Lower leg skin (tissue), 4 donors: ENCODE data around the gene REEP3. TPM values are rescaled to one million over a fixed set of nuclear protein-coding genes. Genes with fewer than 3 reads are reported as not detected.

Source experiments
- DNase-seq, 2 donors: peaks; one replicate each; pipeline ENCODE4 v3.0.0-alpha.2; 2019; ENCODE audit warnings: low spot score in 2 of 2
- H3K4me3 ChIP-seq: fragments of 200-600 bp; sonication (generic); 2 replicates; pipeline ENCODE4 v1.5.1; 2017; ENCODE audit warnings: mild to moderate bottlenecking, low read depth; ENCODE audit not compliant: poor library complexity, severe bottlenecking
- POLR2A ChIP-seq, 2 donors: fragments of 450-650 bp; IDR thresholded peaks; one replicate each; pipeline ENCODE4 v1.6.1; 2016 to 2017; ENCODE audit warnings: antibody characterized with exemption in 2 of 2, mild to moderate bottlenecking in 1 of 2, moderate library complexity in 1 of 2
- WGBS, 2 donors: methylation state at CpG; one replicate each; pipeline ENCODE4 v1.1.5; 2018; 5-methylcytosine and 5-hydroxymethylcytosine counted together
- intact Hi-C: fragments of 100-400 bp; cut with DNase I; formaldehyde crosslinking; loops from one replicate; pipeline ENCODE4 v1.15.0; 2023; ENCODE audit warnings: low total_unique reads
- total RNA-seq, 4 donors: library from RNA; depleted of rRNA; stranded (reverse); fragments of >200 nt; gene quantifications; one replicate each; pipeline ENCODE4 v1.1.0, GENCODE V29; 2016
- TF ChIP-seq, protein P1 (sequence below), 3 donors: fragments of 450-650 bp; IDR thresholded peaks; one replicate each; pipeline ENCODE4 v1.5.1; 2016; ENCODE audit warnings: antibody characterized with exemption in 3 of 3, mild to moderate bottlenecking in 3 of 3, moderate library complexity in 2 of 3

Gene REEP3
- total RNA-seq, 4 donors from 2014 or later, result 39.8 to 58.4 (median 49.0) TPM

DNA sequence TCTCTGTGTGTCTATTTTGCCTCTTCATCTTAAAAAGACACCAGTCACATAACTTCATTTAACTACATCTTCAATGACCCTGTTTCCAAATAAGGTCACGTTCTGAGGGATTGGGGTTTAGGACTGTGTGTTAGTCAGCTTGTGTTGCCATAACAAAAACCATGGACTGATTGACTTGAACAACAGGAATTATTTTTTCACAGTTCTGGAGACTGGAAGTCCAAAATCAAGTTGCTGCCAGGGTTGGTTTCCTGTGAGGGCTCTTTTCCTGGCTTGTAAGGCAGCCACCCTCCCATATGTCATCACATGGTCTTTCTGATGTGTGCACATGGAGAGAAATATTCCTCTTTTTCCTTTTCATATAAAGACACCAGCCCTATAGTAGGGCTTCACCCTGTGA lies 55.3 kb downstream of the REEP3 start:
- TF ChIP-seq, protein P1, sequence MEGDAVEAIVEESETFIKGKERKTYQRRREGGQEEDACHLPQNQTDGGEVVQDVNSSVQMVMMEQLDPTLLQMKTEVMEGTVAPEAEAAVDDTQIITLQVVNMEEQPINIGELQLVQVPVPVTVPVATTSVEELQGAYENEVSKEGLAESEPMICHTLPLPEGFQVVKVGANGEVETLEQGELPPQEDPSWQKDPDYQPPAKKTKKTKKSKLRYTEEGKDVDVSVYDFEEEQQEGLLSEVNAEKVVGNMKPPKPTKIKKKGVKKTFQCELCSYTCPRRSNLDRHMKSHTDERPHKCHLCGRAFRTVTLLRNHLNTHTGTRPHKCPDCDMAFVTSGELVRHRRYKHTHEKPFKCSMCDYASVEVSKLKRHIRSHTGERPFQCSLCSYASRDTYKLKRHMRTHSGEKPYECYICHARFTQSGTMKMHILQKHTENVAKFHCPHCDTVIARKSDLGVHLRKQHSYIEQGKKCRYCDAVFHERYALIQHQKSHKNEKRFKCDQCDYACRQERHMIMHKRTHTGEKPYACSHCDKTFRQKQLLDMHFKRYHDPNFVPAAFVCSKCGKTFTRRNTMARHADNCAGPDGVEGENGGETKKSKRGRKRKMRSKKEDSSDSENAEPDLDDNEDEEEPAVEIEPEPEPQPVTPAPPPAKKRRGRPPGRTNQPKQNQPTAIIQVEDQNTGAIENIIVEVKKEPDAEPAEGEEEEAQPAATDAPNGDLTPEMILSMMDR (IDR thresholded peaks at IDR 0.05), result no peak
- no peak for TF ChIP-seq POLR2A (IDR thresholded peaks at IDR 0.05)
- DNase-seq, result no peak
- no peak overlapping the region for H3K4me3 ChIP-seq
- intact Hi-C loops, result no loop called here
- WGBS, 2 donors, result 83 to 88% methylated on average over 1 of the region's 1 CpG

DNA sequence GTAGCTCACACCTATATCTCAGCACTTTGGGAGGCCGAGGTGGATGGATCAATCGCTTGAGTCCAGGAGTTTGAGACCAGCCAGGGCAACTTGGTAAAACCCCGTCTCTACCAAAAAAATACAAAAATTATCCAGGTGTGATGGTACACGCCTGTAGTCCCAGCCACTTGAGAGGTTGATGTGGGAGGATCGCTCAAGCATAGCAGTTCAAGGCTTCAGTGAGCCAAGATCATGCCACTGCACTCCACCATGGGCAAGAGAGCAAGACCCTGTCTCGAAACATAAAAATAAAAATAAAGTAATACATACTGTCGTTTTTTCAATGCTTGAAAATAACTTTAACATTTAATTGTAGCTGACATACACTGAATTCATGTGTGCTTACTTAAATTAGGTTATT lies 57.3 kb downstream of the REEP3 start:
- intact Hi-C loops, result no loop called here
- DNase-seq, result no peak
- TF ChIP-seq, protein P1 (IDR thresholded peaks at IDR 0.05), result no peak
- no peak for TF ChIP-seq POLR2A (IDR thresholded peaks at IDR 0.05)
- WGBS, 2 donors, result 83 to 96% methylated on average over 7 of the region's 7 CpGs
- H3K4me3 ChIP-seq, result no peak overlapping the region

DNA sequence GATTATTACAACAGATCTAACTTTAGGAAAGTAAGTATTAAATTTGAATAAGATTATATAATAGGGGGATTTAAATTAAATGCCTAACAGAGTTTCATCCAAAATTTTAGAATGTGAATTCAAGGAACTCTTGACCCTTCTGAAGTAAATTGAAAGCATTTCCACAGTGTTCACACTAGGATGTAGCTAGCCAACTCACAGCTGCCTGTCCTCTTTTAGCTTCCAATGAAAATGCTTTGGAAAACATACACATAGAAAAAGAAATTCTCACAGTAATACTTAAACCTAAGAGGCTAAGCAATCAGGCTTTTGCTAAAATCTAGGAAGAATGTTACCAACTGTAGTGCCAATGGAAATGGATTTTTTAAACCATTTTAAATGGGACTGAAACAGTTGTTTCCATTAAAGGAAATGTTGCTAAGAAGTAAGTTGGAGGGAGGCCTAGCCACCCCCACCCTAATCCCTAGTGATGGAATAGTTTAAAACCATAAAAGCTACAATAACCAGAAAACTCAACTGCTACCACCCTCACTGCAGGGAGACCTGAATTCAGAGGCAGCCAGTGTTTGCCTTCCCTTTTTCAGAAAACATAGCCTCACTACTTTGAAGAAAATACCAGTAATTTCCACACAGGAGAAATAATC lies 58.3 kb downstream of the REEP3 start:
- no peak for DNase-seq
- intact Hi-C loops, result no loop called here
- TF ChIP-seq, protein P1 (IDR thresholded peaks at IDR 0.05), result no peak
- TF ChIP-seq POLR2A (IDR thresholded peaks at IDR 0.05), result no peak
- no peak overlapping the region for H3K4me3 ChIP-seq

DNA sequence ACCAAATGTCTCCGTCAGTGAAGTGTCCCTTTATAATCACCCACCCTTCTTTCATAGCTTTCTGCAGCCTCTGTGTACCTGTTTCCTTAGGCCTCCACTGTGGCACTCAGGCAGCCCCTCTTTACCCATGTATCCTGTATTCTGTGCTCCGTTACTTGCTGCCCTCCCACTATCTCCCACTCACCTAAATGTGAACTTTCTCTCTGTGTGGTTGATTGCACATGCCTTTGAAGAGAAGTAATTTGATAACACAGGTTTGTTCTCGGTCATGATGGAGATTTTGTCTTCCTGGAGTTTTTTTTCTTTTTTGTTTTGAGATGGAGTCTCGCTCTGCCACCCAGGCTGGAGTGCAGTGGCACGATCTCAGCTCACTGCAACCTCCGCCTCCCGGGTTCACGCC lies 61.5 kb downstream of the REEP3 start:
- intact Hi-C loops, result no loop called here
- TF ChIP-seq, protein P1 (IDR thresholded peaks at IDR 0.05), result no peak
- no peak for TF ChIP-seq POLR2A (IDR thresholded peaks at IDR 0.05)
- WGBS, 2 donors, result 97 to 98% methylated on average over 8 of the region's 8 CpGs
- DNase-seq, result no peak
- H3K4me3 ChIP-seq, result no peak overlapping the region

DNA sequence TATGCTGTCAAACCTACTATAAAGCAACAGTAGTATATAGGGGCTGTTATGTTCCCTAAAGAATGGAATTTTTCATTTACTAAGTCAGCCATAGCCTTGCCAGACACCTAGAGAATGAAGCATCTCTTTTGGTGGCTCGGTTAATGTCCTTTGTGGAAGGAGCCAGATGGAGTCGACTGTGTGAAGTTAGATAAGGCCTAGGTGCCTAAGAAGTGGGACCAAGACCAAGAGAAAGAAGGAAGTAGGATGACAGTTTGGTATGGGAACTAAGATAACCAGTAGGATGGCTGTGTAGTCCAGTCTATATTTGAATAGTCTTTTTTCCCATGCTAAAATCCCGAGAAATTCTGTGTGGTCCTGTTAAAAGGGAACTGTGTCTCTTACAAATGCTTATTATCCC lies 62.2 kb downstream of the REEP3 start:
- no peak for DNase-seq
- no peak overlapping the region for H3K4me3 ChIP-seq
- intact Hi-C loops, result no loop called here
- TF ChIP-seq, protein P1 (IDR thresholded peaks at IDR 0.05), result no peak
- no peak for TF ChIP-seq POLR2A (IDR thresholded peaks at IDR 0.05)
- WGBS, 2 donors, result 63 to 78% methylated on average over 3 of the region's 3 CpGs
